Measurements from ENCODE around the gene SLC25A45. TPM values are rescaled to one million over a fixed set of nuclear protein-coding genes. Genes with fewer than 3 reads are reported as not detected.

The SLC25A45 gene
- total RNA-seq, 4 donors from 2014 or later = 0.29 to 5.9 (median 5.3) TPM; not detected in 1

GRCh38 chr11:65366340-65366773 lies 16.1 kb downstream of the SLC25A45 start:
- Histone ChIP-seq H3K4me3 (no peak overlapping the region), H3K27me3 (no peaks in the 10 kb centered on the region), H3K9me3 (no peaks in the 10 kb centered on the region), H3K4me1 (no peaks in the 10 kb centered on the region), H3K27ac (peak overlapping the region in 1 of 2 donors; percentile 23), H3K36me3 (no peaks in the 10 kb centered on the region)
- intact Hi-C loops (cut with DNase I; ENCODE audit: low total_unique reads) = no loop called here
- peak in 1 of 2 donors; percentile 62 for DNase-seq
- no peak for TF ChIP-seq POLR2A (IDR thresholded peaks at IDR 0.05)
- peak; percentile 77 to 95 (median 92) for TF ChIP-seq CTCF (IDR thresholded peaks at IDR 0.05)

DNA sequence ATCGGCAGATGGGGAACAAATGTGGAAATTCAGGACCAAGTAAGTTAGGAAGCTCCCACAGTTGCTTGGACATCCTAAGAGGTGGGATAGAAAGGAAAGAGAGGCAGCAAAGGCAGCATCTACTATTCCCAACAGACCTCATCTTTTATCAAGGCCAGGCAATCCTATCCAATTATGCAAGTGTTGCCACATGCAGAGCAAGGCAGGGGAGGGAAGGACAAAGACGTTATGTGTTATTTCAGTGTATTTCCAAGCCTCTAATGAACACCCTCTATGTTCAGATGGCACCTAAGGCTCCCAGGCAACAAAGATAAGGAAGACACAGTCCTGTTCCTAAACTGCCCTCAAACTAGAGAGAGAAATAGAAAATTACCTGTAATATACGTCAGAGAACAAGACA lies 18.7 kb downstream of the SLC25A45 start:
- no peaks in the 10 kb centered on the region for H3K9me3 ChIP-seq
- no peak overlapping the region for H3K27ac ChIP-seq
- H3K36me3 ChIP-seq = no peaks in the 10 kb centered on the region
- H3K27me3 ChIP-seq = no peaks in the 10 kb centered on the region
- intact Hi-C loops (cut with DNase I; ENCODE audit: low total_unique reads) = no loop called here
- H3K4me1 ChIP-seq = no peaks in the 10 kb centered on the region
- no peak for DNase-seq
- no peak overlapping the region for H3K4me3 ChIP-seq
- TF ChIP-seq CTCF (IDR thresholded peaks at IDR 0.05) (no peak), POLR2A (IDR thresholded peaks at IDR 0.05) (no peak)

GRCh38 chr11:65362966-65363365 lies 19.5 kb downstream of the SLC25A45 start:
- no peak for DNase-seq
- Histone ChIP-seq H3K4me3 (no peak overlapping the region), H3K27me3 (no peaks in the 10 kb centered on the region), H3K9me3 (no peaks in the 10 kb centered on the region), H3K36me3 (no peaks in the 10 kb centered on the region), H3K27ac (no peak overlapping the region), H3K4me1 (no peaks in the 10 kb centered on the region)
- TF ChIP-seq CTCF (IDR thresholded peaks at IDR 0.05) = no peak
- no peak for TF ChIP-seq POLR2A (IDR thresholded peaks at IDR 0.05)
- intact Hi-C loops (cut with DNase I; ENCODE audit: low total_unique reads) = no loop called here

DNA sequence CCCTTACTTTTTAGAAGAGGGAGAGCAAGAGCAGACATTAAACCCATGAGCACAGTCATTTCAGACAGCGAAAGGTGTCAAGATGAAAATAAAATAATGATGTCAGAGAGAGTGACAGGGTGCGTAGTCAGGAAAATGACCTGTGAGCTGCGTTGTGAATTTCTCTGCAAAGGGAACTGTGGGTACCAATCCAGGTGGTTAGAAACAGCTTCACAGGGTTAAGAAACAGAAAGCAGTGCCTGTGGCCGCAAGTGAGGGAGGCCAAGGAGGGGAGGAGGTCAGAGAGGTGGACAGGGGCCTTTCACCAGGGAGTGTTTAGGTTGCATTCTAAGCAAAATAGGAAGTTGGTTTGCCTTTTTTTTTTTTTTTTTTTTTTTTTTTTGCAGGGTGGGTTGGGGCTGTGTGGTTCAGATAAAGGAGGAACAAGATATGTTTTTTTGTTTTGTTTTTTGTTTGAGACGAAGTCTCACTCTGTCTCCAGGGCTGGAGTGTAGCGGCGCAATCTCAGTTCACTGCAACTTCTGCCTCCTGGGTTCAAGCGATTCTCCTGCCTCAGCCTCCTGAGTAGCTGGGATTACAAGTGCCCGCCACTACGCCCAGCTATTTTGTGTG lies 20.0 kb downstream of the SLC25A45 start:
- intact Hi-C loops (cut with DNase I; ENCODE audit: low total_unique reads) = no loop called here

More for the DNA sequence above, 20.0 kb downstream of the SLC25A45 start:
- Histone ChIP-seq H3K27me3 (no peaks in the 10 kb centered on the region), H3K4me3 (no peak overlapping the region), H3K9me3 (no peaks in the 10 kb centered on the region), H3K4me1 (no peaks in the 10 kb centered on the region), H3K27ac (no peak overlapping the region), H3K36me3 (no peaks in the 10 kb centered on the region)
- TF ChIP-seq CTCF (IDR thresholded peaks at IDR 0.05) = no peak
- no peak for TF ChIP-seq POLR2A (IDR thresholded peaks at IDR 0.05)
- no peak for DNase-seq

All from uterus (tissue), 4 donors.